Heart left ventricle (tissue), 16 donors: ENCODE measurements around the gene CSNK1A1. TPM values are rescaled to one million over a fixed set of nuclear protein-coding genes. Genes with fewer than 3 reads are reported as not detected.
A peak's percentile ranks its signal among the peaks of the same experiment; 100 is the strongest.
"Not testable (repeated sequence)": the region's sequence is repeated elsewhere in the genome, so short reads cannot be mapped to it uniquely, and the experiment has no call there.

Source experiments
- ATAC-seq, 4 donors: fragments of 200-7000 bp; cut with Tn5 transposase; one replicate each; pipeline ENCODE4 v1.9.1; 2020 to 2022; ENCODE audit warnings: moderate library complexity in 4 of 4, mild to moderate bottlenecking in 3 of 4, moderate number of reproducible peaks in 1 of 4
- DNase-seq, 5 donors: peaks; one replicate each; pipeline ENCODE4 v3.0.0-alpha.2; 2020
- H3K27ac ChIP-seq, 12 donors: fragments of 200-600 bp; sonication (generic) in 4 of 12; one replicate each; pipeline versions ENCODE4 v1.5.0 to v1.8.0; 2016 to 2022; ENCODE audit warnings: mild to moderate bottlenecking in 2 of 12
- H3K27me3 ChIP-seq, 9 donors: fragments of 200-600 bp; sonication (generic) in 2 of 9; one replicate each; pipeline versions ENCODE4 v1.5.1 to v1.8.0; 2016 to 2022; ENCODE audit warnings: mild to moderate bottlenecking in 3 of 9
- H3K36me3 ChIP-seq, 9 donors: fragments of 200-600 bp; sonication (generic) in 2 of 9; one replicate each; pipeline versions ENCODE4 v1.5.0 to v1.8.0; 2018 to 2022; ENCODE audit warnings: mild to moderate bottlenecking in 2 of 9
- H3K4me1 ChIP-seq, 12 donors: fragments of 200-600 bp; sonication (generic) in 4 of 12; one replicate each; pipeline versions ENCODE4 v1.5.0 to v1.8.0; 2016 to 2022; ENCODE audit warnings: mild to moderate bottlenecking in 3 of 12
- H3K4me3 ChIP-seq, 12 donors: fragments of 200-600 bp; sonication (generic) in 4 of 12; one replicate each; pipeline versions ENCODE4 v1.5.0 to v1.8.0; 2017 to 2022; ENCODE audit warnings: mild to moderate bottlenecking in 9 of 12, moderate library complexity in 4 of 12
- H3K9me3 ChIP-seq, 12 donors: fragments of 200-600 bp; sonication (generic) in 4 of 12; one replicate each; pipeline versions ENCODE4 v1.5.0 to v1.8.0; 2016 to 2022; ENCODE audit warnings: mild to moderate bottlenecking in 1 of 12
- CTCF ChIP-seq, 12 donors: fragments of 200-600 bp; sonication (generic) in 4 of 12; IDR thresholded peaks; one replicate each; pipeline versions ENCODE4 v1.5.0 to v1.8.0; 2018 to 2022; ENCODE audit warnings: antibody characterized with exemption in 12 of 12, mild to moderate bottlenecking in 5 of 12
- POLR2A ChIP-seq, 2 donors: fragments of 450-650 bp; IDR thresholded peaks; one replicate each; pipeline ENCODE4 v1.6.1; 2017; ENCODE audit warnings: antibody characterized with exemption in 2 of 2, mild to moderate bottlenecking in 2 of 2, moderate library complexity in 2 of 2
- WGBS, 4 donors: extraction: QIAGEN DNeasy Blood & Tissue Kit in 2 of 4; methylation state at CpG; one replicate each; pipeline versions ENCODE4 v1.1.5 to v1.1.7; 2013 to 2018; 5-methylcytosine and 5-hydroxymethylcytosine counted together
- intact Hi-C, 10 donors: fragments of 100-400 bp; cut with DNase I; formaldehyde crosslinking; loops; one replicate each; pipeline versions ENCODE4 v1.11.1 to v1.14.2; 2022
- polyA plus RNA-seq, 2 donors: library from polyadenylated mRNA; stranded (reverse); fragments of 200-250 nt; gene quantifications; one replicate each; pipeline ENCODE4 v1.2.3, GENCODE V29; 2013
- total RNA-seq, 9 donors: library from RNA; depleted of rRNA in 2 of 9; stranded (reverse); fragments of >200 nt in 2 of 9; fragmentation: NEBNext Ultra II Directional in 3 of 9; extraction: Animal tissue kit (Norgen Biotek cat#: 25700) in 3 of 9; gene quantifications; one replicate each; pipeline versions ENCODE4 v1.1.0 to v1.2.4, GENCODE V29; 2016 to 2023
- donor health status: ischemic (EF 13 %, LVEDD 7.1; RV severe dilation, severe dysfunction).
- donor health status: healthy with polysubstance abuse.
- donor health status: DM: no; HTN: yes; CAD: no.
- donor health status: DM: no; HTN: no; CAD: no.
- donor health status: ischemic (EF 25% LVEDD 6.9; RV normal size, moderate dysfunction).
- donor health status: ischemic (EF 25% LVEDD 5.7; RV mildly dilated, moderate dysfunction).
- donor health status: healthy.
- donor health status: DM: yes; HTN: yes; CAD: no.
- donor health status: ischemic (EF 35%, LVEDD 5.7; RV mildly dilated, moderate dysfunction).
- donor health status: nonischemic (EF 11% LVEDD 7.7; RV severe dilation, severe dysfunction).
- donor health status: DM: yes; HTN: yes; CAD: no.
- donor health status: PGD.
- donor health status: ischemic (EF 29% LVEDD 5.4; RV normal size, mild dysfunction).
- donor health status: nonischemic (EF 23%, LVEDD 6.1; RV moderate dilation, normal function).

CSNK1A1 gene
- total and polyA plus RNA-seq, 11 donors, result 42.5 to 242 (median 209) TPM

GRCh38 chr5:149517461-149518122 is 33.6 kb downstream of the CSNK1A1 start:
- Histone ChIP-seq H3K27me3 (no peaks in the 10 kb centered on the region), H3K36me3 (peaks cover 0 to 68% (median 29%) of the 10 kb centered on the region in 9 donors), H3K4me3 (no peak overlapping the region), H3K27ac (peak overlapping the region in 7 of 12 donors; percentile 7 to 46 (median 27)), H3K4me1 (peaks cover 8 to 99% (median 85%) of the 10 kb centered on the region in 12 donors), H3K9me3 (no peaks in the 10 kb centered on the region)
- DNase-seq (no peak), ATAC-seq (peak; percentile 38 to 72 (median 56))
- no peak for TF ChIP-seq POLR2A (IDR thresholded peaks at IDR 0.05)
- peak in 2 of 12 donors; percentile 30 for TF ChIP-seq CTCF (IDR thresholded peaks at IDR 0.05)
- intact Hi-C loops, result loop anchor here in 2 of 10 donors (5.0 kb wide), 1 partner anchor 35 kb away; the partner anchor contains the start of gene CSNK1A1 (in 2 of the 2)
- WGBS, 4 donors, result 35 to 44% (median 38%) methylated on average over 5 of the region's 5 CpGs

GRCh38 chr5:149514512-149514911 is 36.7 kb downstream of the CSNK1A1 start:
- intact Hi-C loops, result no loop called here
- peaks cover 0 to 73% (median 55%) of the 10 kb centered on the region in 12 donors for H3K4me1 ChIP-seq
- no peak for DNase-seq
- no peak for ATAC-seq
- TF ChIP-seq POLR2A (IDR thresholded peaks at IDR 0.05) (no peak), CTCF (IDR thresholded peaks at IDR 0.05) (no peak)
- no peaks in the 10 kb centered on the region for H3K9me3 ChIP-seq
- H3K27me3 ChIP-seq, result no peaks in the 10 kb centered on the region
- no peak overlapping the region for H3K4me3 ChIP-seq
- peaks cover 0 to 69% (median 43%) of the 10 kb centered on the region in 9 donors for H3K36me3 ChIP-seq
- peak overlapping the region in 2 of 12 donors; percentile 21 to 49 for H3K27ac ChIP-seq
- WGBS, 4 donors, result 47 to 71% (median 59%) methylated on average over 1 of the region's 1 CpG

DNA sequence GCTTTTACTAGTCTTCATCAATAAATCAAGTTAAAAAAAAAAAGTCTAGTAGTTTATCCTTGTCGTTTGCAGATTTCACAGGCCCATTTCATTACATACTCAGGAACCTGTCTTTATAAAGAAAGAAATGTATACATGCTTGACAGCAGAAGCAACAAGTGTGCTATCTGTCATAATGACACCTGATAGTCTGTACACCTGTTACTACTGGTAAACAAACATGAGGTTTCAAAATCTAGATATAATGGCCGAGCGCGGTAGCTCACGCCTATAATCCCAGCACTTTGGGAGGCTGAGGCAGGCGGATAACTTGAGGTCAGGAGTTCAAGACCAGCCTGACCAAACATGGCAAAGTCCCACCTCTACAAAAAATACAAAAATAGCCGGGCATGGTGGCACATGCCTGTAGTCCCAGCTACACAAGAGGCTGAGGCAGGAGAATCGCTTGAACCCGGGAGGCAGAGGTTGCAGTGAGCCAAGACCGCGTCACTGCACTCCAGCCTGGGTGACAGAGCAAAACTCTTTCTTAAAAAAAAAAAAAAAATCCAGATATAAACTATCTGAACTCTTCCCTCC is 37.8 kb downstream of the CSNK1A1 start:
- H3K9me3 ChIP-seq, H3K27me3 ChIP-seq, intact Hi-C loops, H3K4me3 ChIP-seq, DNase-seq: not testable (repeated sequence)
- Histone ChIP-seq H3K4me1 (peaks cover 0 to 63% (median 44%) of the 10 kb centered on the region in 12 donors), H3K36me3 (peaks cover 0 to 73% (median 53%) of the 10 kb centered on the region in 9 donors), H3K27ac (peak overlapping the region in 2 of 12 donors; percentile 28 to 49)
- ATAC-seq, result peak in 3 of 4 donors; percentile 12 to 45 (median 41)
- 69 to 76% (median 73%) methylated on average over 11 of the region's 11 CpGs for WGBS, 4 donors

DNA sequence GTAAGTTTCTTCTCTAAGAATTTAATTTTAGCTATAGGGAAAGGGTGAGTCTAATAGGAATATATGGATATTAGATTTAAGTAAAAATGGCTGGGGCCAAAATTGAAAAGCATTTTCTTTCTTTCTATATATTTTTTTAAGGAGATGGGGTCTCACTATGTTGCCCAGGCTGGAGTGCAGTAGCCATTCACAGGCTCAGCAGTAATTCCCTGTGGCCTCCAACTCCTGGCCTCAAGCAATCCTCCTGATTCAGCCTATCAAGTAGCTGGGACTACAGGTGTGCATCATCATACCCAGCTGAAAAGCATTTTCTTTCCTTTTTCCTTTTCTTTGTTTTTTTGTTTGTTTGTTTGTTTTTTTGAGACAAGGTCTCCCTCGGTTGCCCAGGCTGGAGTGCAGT is 41.1 kb downstream of the CSNK1A1 start:
- DNase-seq (no peak), ATAC-seq (no peak)
- H3K27ac ChIP-seq, result no peak overlapping the region
- TF ChIP-seq CTCF (IDR thresholded peaks at IDR 0.05) (no peak), POLR2A (IDR thresholded peaks at IDR 0.05) (no peak)
- WGBS, 4 donors, result 83 to 92% (median 91%) methylated on average over 1 of the region's 1 CpG
- intact Hi-C loops, result no loop called here
- H3K27me3 ChIP-seq, result no peaks in the 10 kb centered on the region
- no peaks in the 10 kb centered on the region for H3K9me3 ChIP-seq
- H3K4me1 ChIP-seq, result peaks cover 0 to 30% (median 16%) of the 10 kb centered on the region in 12 donors
- peaks cover 3 to 90% (median 80%) of the 10 kb centered on the region in 9 donors for H3K36me3 ChIP-seq
- H3K4me3 ChIP-seq, result no peak overlapping the region
